NCI-H187 treated with DMSO at 0.1 percent for 48 hours (cell line): ENCODE results near the gene DUSP2.
"Not testable (repeated sequence)": the region's sequence is repeated elsewhere in the genome, so short reads cannot be mapped to it uniquely, and the experiment has no call there.

Experiments used
- DNase-seq: peaks from one replicate; lab custom pipeline; 2025; lab: John Stamatoyannopoulos, UW

Gene DUSP2

GRCh38 chr2:96163415-96163767 is 18.2 kb upstream of the DUSP2 start:
- DNase-seq: no peak

DNA sequence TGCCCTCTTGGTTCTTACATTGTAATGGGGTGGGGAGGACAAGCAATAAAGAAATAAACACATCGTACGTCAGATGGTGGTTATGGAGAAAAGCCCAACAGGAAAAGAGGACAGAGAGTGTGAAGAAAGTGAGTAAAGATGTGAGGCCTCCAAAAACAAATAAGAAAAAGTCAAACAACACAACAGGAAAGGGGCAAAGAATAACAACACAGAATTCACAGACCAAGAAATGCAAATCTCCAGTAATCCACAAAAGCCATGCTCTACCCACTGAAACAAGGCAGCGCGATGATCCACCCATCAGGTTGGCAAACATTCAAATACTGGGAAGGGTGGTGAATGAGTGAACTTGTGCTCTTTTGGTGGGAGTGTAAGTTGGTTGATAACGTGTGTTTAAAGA is 16.7 kb upstream of the DUSP2 start:
- no peak for DNase-seq

GRCh38 chr2:96160366-96160765 is 15.1 kb upstream of the DUSP2 start:
- not testable (repeated sequence) for DNase-seq

- DNase-seq: no peak
Observed at GRCh38 chr2:96159084-96159830, 14.0 kb upstream of the DUSP2 start.

DNA sequence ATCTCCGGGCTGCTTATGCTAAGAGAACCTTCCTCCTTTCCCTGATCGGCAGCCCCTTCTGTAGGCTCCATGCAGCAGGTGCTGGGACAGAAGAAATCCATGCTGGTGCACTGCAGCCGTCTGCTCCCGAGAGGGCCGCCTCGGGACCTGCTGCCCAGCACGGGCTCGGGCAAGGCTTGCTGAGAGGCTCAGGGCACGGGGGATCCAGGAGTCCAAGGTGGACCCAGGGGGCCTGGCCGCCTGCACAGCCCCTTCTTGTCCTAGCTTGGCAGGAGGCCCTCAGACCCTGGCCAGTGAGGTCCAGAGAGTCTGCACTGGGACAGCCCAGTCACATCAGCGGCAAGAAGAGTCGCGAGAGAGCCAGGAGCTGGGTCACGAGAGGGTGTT is 13.3 kb upstream of the DUSP2 start:
- DNase-seq: no peak

- DNase-seq: no peak
Observed at GRCh38 chr2:96157649-96158553, 12.7 kb upstream of the DUSP2 start.

- no peak for DNase-seq
Observed at GRCh38 chr2:96156926-96157648, 11.8 kb upstream of the DUSP2 start.

DNA sequence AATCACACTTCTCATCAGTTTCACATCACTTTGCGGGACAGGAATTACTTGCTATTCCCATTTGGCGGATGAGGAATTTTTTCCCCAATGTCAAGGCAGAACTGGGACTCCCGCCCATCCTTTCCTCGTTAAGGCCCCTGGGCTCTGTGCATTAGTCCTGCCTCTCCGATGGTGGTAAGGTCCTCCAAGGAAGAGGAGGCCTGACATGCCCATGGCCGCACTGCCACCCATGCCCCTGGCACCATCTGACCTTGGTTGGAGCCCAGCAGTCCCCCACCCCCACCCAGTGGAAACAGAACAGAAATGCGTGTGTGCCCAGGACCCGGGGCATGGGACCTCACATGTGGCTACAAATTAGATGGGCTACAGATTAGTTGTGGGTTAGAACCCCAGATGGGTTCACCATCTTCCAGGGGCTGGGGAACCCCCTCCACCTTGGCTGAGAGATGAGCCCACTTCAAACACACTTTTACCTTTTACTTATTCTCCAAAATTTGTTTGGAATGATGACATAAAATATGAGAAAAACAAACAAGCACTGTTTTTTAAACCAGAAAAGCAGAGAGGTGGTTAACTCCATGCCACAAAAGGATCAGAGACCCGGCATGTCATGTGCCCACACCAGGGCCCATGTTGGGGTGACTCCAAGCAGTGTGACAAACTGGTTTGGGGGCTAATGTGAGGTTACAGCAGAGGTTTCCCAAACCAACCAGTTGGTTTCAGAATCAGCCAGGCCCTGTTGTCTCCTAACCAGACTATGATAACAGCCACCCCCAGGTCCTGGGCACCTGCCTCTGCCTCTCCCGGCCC is 11.0 kb upstream of the DUSP2 start:
- no peak for DNase-seq

GRCh38 chr2:96154506-96155380 is 9.5 kb upstream of the DUSP2 start:
- no peak for DNase-seq

DNA sequence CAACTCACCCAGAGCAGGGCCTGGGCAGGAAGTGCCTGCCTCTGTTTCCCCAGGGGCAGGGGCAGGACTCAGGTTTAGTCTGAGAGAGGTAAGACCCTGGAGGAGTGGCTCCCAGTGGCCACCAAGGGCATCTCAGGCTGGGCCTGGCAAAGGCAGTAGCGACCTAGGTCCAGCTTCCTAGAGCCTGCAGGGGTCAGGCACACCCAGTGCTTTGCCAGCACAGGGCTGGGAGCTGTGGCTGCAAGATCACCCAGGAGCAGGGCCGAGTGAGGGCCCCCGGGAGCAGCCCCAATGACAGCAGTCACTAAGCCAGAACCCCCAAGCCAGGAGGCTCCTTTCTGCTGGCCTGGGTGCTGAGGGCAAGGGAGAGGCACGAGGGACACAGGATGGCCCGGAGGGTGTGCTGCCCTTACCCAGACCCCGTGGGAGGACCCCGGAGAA is 8.8 kb upstream of the DUSP2 start:
- no peak for DNase-seq

DNA sequence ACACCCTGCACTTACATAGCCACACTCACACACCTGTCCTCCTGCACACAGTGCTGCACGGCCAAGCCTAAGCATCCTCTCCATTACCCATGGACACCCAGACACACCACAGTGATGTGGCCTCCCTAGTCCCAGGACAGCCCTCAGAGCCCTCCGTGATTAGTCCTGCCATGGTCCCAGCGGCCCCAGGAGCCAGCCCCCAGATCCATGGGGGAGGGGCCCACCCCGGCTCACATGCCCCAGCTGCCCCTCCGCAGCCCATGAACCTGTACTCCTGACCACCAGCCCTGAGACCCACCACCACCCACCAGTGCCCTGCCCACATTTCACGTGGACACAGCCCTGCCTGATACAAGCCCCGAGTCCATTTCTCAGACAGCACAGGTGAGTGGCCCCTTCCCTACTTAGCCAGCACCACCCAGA is 8.1 kb upstream of the DUSP2 start:
- DNase-seq: no peak

- DNase-seq: no peak
Observed at GRCh38 chr2:96152304-96153161, 7.3 kb upstream of the DUSP2 start.

GRCh38 chr2:96151595-96152303 is 6.5 kb upstream of the DUSP2 start:
- no peak for DNase-seq

- no peak for DNase-seq
Observed at GRCh38 chr2:96150791-96151594, 5.8 kb upstream of the DUSP2 start.

GRCh38 chr2:96150007-96150640 is 4.9 kb upstream of the DUSP2 start:
- DNase-seq: no peak

GRCh38 chr2:96148410-96149217 is 3.4 kb upstream of the DUSP2 start:
- no peak for DNase-seq
